ENCODE data around the gene DGKD.

The DGKD gene

DNA sequence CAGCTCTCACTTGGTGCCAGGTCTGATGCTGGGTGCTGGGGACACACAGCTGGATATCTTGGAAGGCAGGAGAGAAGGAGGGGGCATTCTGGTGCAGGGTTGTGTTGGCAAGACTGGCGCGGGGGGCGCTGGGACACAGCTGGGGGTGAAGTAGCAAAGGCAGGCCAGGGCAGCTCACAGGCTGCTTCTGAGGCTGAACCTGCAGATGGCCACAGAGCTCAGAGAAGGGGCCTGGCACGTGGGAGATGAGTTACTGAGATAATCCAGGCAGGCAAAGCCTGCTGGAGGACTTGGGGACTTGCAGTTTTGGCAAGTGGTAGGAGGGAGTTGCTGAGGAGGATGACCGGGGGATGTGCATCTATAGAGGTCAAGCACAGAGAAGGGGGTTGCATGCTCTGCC lies 16.2 kb upstream of the DGKD start:
- Histone ChIP-seq H3K4me3 (ENCODE audit: low read depth, low read length) (no peak overlapping the region), H3K79me2 (ENCODE audit: control insufficient read depth, insufficient read depth, low read length, unreplicated experiment) (no peaks in the 10 kb centered on the region), H2AFZ (ENCODE audit: low read length, unreplicated experiment) (no peak overlapping the region), H3K27me3 (ENCODE audit: insufficient read depth, low read length) (peaks cover 35% of the 10 kb centered on the region), H3K4me1 (ENCODE audit: control insufficient read depth, insufficient read depth, low read length, unreplicated experiment) (no peaks in the 10 kb centered on the region), H3K36me3 (ENCODE audit: insufficient read depth, low read length) (no peaks in the 10 kb centered on the region), H3K27ac (ENCODE audit: low read depth, low read length) (no peak overlapping the region)

DNA sequence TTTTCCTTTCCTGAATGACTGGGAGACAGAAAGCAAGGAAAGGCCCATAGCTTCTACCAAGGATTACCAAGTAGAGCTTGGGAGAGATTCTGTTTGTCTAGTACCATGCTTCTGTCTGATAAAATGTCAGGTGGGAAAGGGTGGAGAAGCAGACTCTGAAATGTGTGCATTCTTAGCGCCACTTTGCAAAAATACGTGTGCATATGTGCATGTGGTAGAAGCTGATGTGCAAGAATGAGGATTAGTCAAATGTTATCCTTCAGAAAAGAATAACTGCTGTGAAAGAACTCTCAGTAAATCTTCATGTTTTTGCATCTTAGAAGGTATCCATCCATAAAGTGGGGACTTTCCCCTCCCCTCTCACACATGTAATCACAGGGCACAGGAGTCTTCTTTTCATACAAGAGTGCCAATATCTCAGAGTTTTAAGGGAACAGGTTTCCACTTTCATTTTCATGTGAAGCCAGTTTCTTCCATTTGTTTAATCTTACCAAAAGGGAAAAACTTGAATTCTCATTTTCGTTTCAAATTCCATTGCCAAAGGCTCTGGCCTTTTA lies 15.4 kb upstream of the DGKD start:
- Histone ChIP-seq H3K36me3 (ENCODE audit: insufficient read depth, low read length) (no peaks in the 10 kb centered on the region), H2AFZ (ENCODE audit: low read length, unreplicated experiment) (no peak overlapping the region), H3K79me2 (ENCODE audit: control insufficient read depth, insufficient read depth, low read length, unreplicated experiment) (no peaks in the 10 kb centered on the region), H3K4me1 (ENCODE audit: control insufficient read depth, insufficient read depth, low read length, unreplicated experiment) (no peaks in the 10 kb centered on the region), H3K27me3 (ENCODE audit: insufficient read depth, low read length) (peaks cover 26% of the 10 kb centered on the region), H3K4me3 (ENCODE audit: low read depth, low read length) (no peak overlapping the region), H3K27ac (ENCODE audit: low read depth, low read length) (no peak overlapping the region)

DNA sequence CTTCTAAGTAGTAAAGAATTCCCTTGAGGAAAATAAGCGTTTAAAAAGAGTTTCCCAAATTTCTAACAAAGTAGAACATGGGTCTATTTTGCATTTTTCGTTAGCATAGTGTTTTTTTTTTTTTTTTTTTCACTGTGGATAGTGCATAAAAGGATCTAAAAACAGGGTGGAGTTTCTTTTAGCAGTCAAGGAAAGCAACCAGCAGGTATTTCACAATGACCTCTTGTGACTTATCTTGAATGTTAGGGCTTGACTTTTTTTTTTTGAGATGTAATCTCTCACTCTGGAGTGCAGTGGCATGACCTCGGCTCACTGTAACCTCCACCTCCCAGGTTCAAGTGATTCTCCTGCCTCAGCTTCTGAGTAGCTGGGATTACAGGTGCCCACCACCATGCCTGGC lies 14.9 kb upstream of the DGKD start:
- no peak overlapping the region for H3K27ac ChIP-seq (ENCODE audit: low read depth, low read length)
- no peak overlapping the region for H3K4me3 ChIP-seq (ENCODE audit: low read depth, low read length)
- H3K4me1 ChIP-seq (ENCODE audit: control insufficient read depth, insufficient read depth, low read length, unreplicated experiment), result no peaks in the 10 kb centered on the region

DNA sequence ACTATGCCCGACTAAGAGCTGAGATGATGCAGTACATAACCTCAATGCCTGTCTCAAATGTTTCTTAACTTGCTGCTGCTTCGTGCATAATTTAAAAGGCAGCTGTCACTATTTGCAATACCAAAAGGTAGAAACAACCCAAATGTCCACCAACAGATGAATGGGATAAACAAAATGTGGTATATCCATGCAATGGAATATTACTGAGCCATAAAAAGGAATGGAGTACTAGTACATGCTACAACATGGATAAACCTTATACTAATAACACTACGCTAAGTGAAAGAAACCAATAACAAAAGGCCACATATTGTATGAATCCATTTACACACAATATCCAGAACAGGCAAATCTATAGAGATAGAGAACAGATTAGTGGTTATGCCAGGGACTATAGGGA lies 13.0 kb upstream of the DGKD start:
- Histone ChIP-seq H3K4me1 (ENCODE audit: control insufficient read depth, insufficient read depth, low read length, unreplicated experiment) (no peaks in the 10 kb centered on the region), H2AFZ (ENCODE audit: low read length, unreplicated experiment) (no peak overlapping the region), H3K27ac (ENCODE audit: low read depth, low read length) (no peak overlapping the region)

More for the DNA sequence above, 14.9 kb upstream of the DGKD start:
- Histone ChIP-seq H2AFZ (ENCODE audit: low read length, unreplicated experiment) (no peak overlapping the region), H3K27me3 (ENCODE audit: insufficient read depth, low read length) (peaks cover 22% of the 10 kb centered on the region), H3K36me3 (ENCODE audit: insufficient read depth, low read length) (no peaks in the 10 kb centered on the region), H3K79me2 (ENCODE audit: control insufficient read depth, insufficient read depth, low read length, unreplicated experiment) (no peaks in the 10 kb centered on the region)

DNA sequence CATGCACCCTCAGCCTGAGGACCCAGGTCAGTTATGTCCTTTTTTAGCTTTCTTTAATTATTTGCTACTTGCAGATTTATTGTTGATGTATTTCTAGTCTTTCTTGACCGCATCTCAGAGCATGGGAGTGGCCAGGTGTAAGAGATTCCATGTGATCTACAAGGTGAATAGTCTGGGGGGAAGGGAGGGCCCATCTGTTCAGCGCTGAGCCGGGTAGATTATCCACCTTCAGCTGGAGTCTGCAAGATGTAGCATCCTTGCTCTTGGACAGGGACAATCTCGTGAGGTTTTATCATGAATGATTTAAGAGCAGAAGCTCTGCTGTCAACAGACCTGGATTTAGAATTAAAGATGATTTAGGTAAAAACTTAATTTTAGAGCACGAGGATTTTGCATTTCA lies 12.0 kb upstream of the DGKD start:
- Histone ChIP-seq H3K27me3 (ENCODE audit: insufficient read depth, low read length) (peaks cover 12% of the 10 kb centered on the region), H3K36me3 (ENCODE audit: insufficient read depth, low read length) (no peaks in the 10 kb centered on the region), H3K79me2 (ENCODE audit: control insufficient read depth, insufficient read depth, low read length, unreplicated experiment) (no peaks in the 10 kb centered on the region), H2AFZ (ENCODE audit: low read length, unreplicated experiment) (no peak overlapping the region), H3K4me1 (ENCODE audit: control insufficient read depth, insufficient read depth, low read length, unreplicated experiment) (no peaks in the 10 kb centered on the region), H3K27ac (ENCODE audit: low read depth, low read length) (no peak overlapping the region), H3K4me3 (ENCODE audit: low read depth, low read length) (no peak overlapping the region)

More for the DNA sequence above, 13.0 kb upstream of the DGKD start:
- Histone ChIP-seq H3K27me3 (ENCODE audit: insufficient read depth, low read length) (peaks cover 14% of the 10 kb centered on the region), H3K4me3 (ENCODE audit: low read depth, low read length) (no peak overlapping the region), H3K79me2 (ENCODE audit: control insufficient read depth, insufficient read depth, low read length, unreplicated experiment) (no peaks in the 10 kb centered on the region), H3K36me3 (ENCODE audit: insufficient read depth, low read length) (no peaks in the 10 kb centered on the region)

DNA sequence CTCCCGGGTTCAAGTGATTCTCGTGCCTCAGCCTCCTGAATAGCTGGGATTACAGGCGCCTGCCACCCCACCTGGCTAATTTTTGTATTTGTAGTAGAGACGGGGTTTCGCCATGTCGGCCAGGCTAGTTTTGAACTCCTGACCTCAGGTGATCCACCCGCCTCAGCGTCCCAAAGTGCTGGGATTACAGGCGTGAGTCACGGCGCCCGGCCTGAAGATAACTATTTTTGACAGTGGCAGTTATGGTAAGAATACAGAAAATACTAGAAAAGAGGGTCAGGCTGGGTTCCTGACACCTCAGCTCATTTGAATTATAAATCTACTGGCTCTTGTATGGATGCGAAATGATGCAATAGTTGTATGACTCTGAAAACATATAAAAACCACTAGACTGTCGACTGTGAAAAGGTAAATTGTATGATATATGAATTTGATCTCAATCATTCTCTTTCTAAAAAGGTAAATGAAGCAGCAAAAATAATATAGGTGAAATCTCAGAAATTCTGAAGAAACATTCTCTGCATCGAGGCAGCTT lies 11.1 kb upstream of the DGKD start:
- H3K4me1 ChIP-seq (ENCODE audit: control insufficient read depth, insufficient read depth, low read length, unreplicated experiment), result no peaks in the 10 kb centered on the region
- H3K79me2 ChIP-seq (ENCODE audit: control insufficient read depth, insufficient read depth, low read length, unreplicated experiment), result no peaks in the 10 kb centered on the region
- peaks cover 4% of the 10 kb centered on the region; the same call in 1 of the 2 replicates for H3K27me3 ChIP-seq (ENCODE audit: insufficient read depth, low read length)
- no peaks in the 10 kb centered on the region for H3K36me3 ChIP-seq (ENCODE audit: insufficient read depth, low read length)
- no peak overlapping the region for H3K4me3 ChIP-seq (ENCODE audit: low read depth, low read length)
- H3K27ac ChIP-seq (ENCODE audit: low read depth, low read length), result no peak overlapping the region
- no peak overlapping the region for H2AFZ ChIP-seq (ENCODE audit: low read length, unreplicated experiment)

DNA sequence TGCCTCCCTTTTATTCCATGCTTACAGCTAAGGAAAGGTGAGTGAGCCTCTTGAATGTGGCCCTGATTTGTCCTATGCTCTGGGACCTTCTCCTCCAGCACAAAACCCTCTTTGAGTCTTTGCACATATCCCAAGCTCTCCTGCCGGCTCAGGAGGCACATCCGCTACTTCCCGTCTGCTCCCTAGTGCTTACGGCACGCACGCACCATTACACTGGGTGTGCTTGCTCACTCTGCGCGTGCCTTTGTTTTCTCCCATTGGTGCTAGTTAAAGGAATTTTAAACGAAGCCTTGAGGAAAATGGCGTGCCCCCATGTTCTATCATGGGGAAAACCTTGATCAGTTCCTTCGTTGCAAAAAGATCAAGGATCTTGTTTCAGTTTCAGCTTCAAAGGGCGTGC lies 7.9 kb upstream of the DGKD start:
- no peak overlapping the region for H3K4me3 ChIP-seq (ENCODE audit: low read depth, low read length)
- no peaks in the 10 kb centered on the region for H3K36me3 ChIP-seq (ENCODE audit: insufficient read depth, low read length)
- H3K79me2 ChIP-seq (ENCODE audit: control insufficient read depth, insufficient read depth, low read length, unreplicated experiment), result no peaks in the 10 kb centered on the region
- H3K27me3 ChIP-seq (ENCODE audit: insufficient read depth, low read length), result no peaks in the 10 kb centered on the region
- H3K4me1 ChIP-seq (ENCODE audit: control insufficient read depth, insufficient read depth, low read length, unreplicated experiment), result peaks cover 14% of the 10 kb centered on the region
- H2AFZ ChIP-seq (ENCODE audit: low read length, unreplicated experiment), result no peak overlapping the region
- no peak overlapping the region for H3K27ac ChIP-seq (ENCODE audit: low read depth, low read length)

DNA sequence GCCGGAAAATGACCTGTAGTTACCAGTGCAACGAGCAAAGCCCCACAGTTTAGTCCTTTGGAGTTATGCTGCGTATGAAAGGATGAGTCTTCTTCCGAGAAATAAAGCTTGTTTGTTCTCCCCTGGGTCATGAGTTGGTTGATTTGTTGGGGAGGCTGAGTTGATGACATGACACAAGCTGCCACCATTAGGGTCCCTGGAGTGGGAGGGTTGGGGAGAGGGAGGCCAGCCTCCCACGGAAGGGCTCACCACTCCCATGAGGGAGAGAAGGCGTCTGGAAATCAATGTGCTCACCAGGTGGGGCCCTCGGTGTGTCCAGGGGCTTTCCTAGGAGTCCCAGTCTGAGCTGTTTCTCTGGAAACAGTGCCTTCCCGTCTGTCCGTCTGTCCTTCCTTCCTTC lies 7.4 kb upstream of the DGKD start:
- H3K4me1 ChIP-seq (ENCODE audit: control insufficient read depth, insufficient read depth, low read length, unreplicated experiment), result peaks cover 16% of the 10 kb centered on the region
- no peak overlapping the region for H3K27ac ChIP-seq (ENCODE audit: low read depth, low read length)

DNA sequence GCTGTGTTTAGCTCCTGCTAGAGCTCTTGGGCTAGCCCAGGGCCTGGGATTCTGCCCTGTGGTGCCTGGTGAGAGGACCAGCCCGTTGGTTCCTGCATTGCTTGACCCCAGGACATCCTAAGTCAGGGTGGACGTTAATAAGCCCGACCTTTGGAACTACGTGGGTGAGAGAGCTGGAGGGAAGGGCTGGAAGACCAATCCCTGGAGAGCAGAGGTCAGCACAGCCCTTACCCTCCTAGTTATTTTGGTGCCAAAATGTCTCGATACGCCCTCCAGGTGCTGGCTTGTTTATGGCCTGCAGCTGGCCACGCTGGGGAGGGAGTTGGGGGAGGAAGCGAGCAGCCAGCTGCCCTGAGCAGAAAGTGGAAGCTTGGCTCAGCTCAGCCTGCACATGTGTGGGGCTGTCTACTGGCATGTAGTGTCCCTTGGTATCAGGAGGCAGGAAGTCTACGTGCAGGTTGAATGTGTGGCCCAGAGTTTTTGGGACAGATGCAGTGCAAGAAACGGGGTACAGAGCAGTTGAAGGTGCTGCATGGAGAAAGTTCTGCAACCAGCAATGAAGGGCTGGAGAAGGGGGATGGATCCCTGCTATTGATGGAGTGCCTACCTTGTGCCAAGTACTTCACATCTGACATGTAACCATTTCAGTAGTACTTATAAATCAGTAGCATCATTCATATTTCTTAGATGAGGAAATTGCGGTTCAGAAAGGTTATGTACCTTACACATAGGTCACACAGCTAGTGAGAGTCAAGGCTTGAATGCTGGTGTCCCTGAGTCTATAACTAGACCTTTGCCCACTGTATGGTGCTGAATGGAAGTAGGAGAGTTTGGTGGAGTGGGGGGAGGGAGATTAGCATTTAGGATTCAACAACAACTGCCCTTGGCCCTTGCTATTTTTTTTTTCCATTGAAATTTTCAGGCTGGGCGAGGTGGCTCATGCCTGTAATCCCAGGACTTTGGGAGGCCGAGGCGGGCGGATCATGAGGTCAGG lies 5.0 kb upstream of the DGKD start:
- H3K79me2 ChIP-seq (ENCODE audit: control insufficient read depth, insufficient read depth, low read length, unreplicated experiment), result no peaks in the 10 kb centered on the region
- no peaks in the 10 kb centered on the region for H3K36me3 ChIP-seq (ENCODE audit: insufficient read depth, low read length)
- H3K27ac ChIP-seq (ENCODE audit: low read depth, low read length), result no peak overlapping the region
- H3K27me3 ChIP-seq (ENCODE audit: insufficient read depth, low read length), result no peaks in the 10 kb centered on the region
- peaks cover 22% of the 10 kb centered on the region for H3K4me1 ChIP-seq (ENCODE audit: control insufficient read depth, insufficient read depth, low read length, unreplicated experiment)
- no peak overlapping the region for H2AFZ ChIP-seq (ENCODE audit: low read length, unreplicated experiment)
- H3K4me3 ChIP-seq (ENCODE audit: low read depth, low read length), result no peak overlapping the region

More for the DNA sequence above, 7.4 kb upstream of the DGKD start:
- no peaks in the 10 kb centered on the region for H3K36me3 ChIP-seq (ENCODE audit: insufficient read depth, low read length)
- H3K4me3 ChIP-seq (ENCODE audit: low read depth, low read length), result no peak overlapping the region
- no peaks in the 10 kb centered on the region for H3K79me2 ChIP-seq (ENCODE audit: control insufficient read depth, insufficient read depth, low read length, unreplicated experiment)
- no peaks in the 10 kb centered on the region for H3K27me3 ChIP-seq (ENCODE audit: insufficient read depth, low read length)
- H2AFZ ChIP-seq (ENCODE audit: low read length, unreplicated experiment), result no peak overlapping the region

DNA sequence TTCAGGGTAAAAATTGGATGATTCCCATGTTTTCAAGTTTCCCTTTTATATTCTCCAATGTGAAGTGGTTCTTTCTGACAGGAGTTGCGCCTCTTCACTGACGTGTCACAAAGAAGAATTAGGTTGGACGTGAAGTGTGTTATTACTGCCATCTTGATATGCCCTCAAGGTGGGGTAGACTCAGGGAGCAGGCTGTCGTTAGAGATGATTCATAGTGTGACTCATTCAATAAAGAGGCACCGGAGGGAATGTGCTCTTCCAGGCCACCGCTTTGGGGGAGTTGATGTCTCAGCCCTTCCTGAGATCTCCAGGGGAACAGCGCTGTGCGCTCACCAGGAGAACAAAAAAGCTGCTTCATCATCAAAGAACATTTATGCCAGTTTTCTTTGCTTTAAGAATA lies 3.6 kb upstream of the DGKD start:
- no peaks in the 10 kb centered on the region for H3K36me3 ChIP-seq (ENCODE audit: insufficient read depth, low read length)
- peak overlapping the region; percentile 67 for H3K27ac ChIP-seq (ENCODE audit: low read depth, low read length)
- no peaks in the 10 kb centered on the region for H3K27me3 ChIP-seq (ENCODE audit: insufficient read depth, low read length)
- peaks cover 28% of the 10 kb centered on the region for H3K4me1 ChIP-seq (ENCODE audit: control insufficient read depth, insufficient read depth, low read length, unreplicated experiment)
- H3K79me2 ChIP-seq (ENCODE audit: control insufficient read depth, insufficient read depth, low read length, unreplicated experiment), result peaks cover 8% of the 10 kb centered on the region
- H2AFZ ChIP-seq (ENCODE audit: low read length, unreplicated experiment), result no peak overlapping the region
- H3K4me3 ChIP-seq (ENCODE audit: low read depth, low read length), result 0 out of 2 replicates have a peak overlapping the region, but pooled peaks have one; percentile 8

Measured in ACC112 (cell line).